GM12878 (cell line): ENCODE measurements around the gene PNLIPRP2. TPM values are rescaled to one million over a fixed set of nuclear protein-coding genes. Genes with fewer than 3 reads are reported as not detected.

ENCODE experiments used
- ATAC-seq: fragments of 200-7000 bp; cut with Tn5 transposase; 3 replicates; pipeline ENCODE4 v1.9.1; 2020; ENCODE audit warnings: mild to moderate bottlenecking, moderate library complexity
- BruUV-seq: library from RNA; stranded (reverse); fragments of 400-500 nt; replicated peaks from 2 replicates; lab custom pipeline; 2021; lab: Mats Ljungman, UMichigan
- CTCF ChIA-PET: fragments of 300-600 bp; sonication (Branson Sonifier 250); formaldehyde crosslinking; extraction: SDS; loops from one replicate; lab custom pipeline; 2021; ENCODE audit warnings: inconsistent platforms; lab: Yijun Ruan, JAX
- POLR2A ChIA-PET: fragments of 350-600 bp; formaldehyde crosslinking; extraction: SDS; loops from one replicate; lab custom pipeline; 2021; ENCODE audit warnings: inconsistent platforms; lab: Charles Lee
- RAD21 ChIA-PET: fragments of 300-600 bp; sonication (Branson Sonifier 250); formaldehyde crosslinking; loops from one replicate; lab custom pipeline; 2023; ENCODE audit warnings: antibody characterized with exemption; ENCODE audit not compliant: unreplicated experiment; lab: Charles Lee
- SMC1A ChIA-PET: fragments of 300-600 bp; sonication (Branson Sonifier 250); formaldehyde crosslinking; loops from one replicate; lab custom pipeline; 2023; ENCODE audit not compliant: unreplicated experiment, uncharacterized antibody; lab: Charles Lee
- DNase-seq: peaks from one replicate; pipeline ENCODE4 v3.0.0-alpha.2; 2011; ENCODE audit warnings: low read depth, low spot score
- FAIRE-seq: peaks from 3 replicates; lab custom pipeline; 2011; peaks lifted over from hg19 to GRCh38; lab: Jason Lieb, UNC
- H2AFZ ChIP-seq: 2 replicates; pipeline ENCODE4 v1.6.0; 2011; ENCODE audit warnings: low read depth, low read length, control low read depth; ENCODE audit not compliant: control insufficient read depth
- H3K27ac ChIP-seq: 2 replicates; pipeline ENCODE4 v1.5.1; 2011; ENCODE audit warnings: control low read depth; ENCODE audit not compliant: control insufficient read depth, insufficient read depth
- H3K27me3 ChIP-seq, 2 experiments: replicated peaks in 1 of 2; 2 replicates each; pipeline versions ENCODE4 v1.6.0 to v1.6.1; 2011; ENCODE audit warnings: low read length in 1 of 2; ENCODE audit not compliant: control insufficient read depth in 2 of 2, insufficient read depth in 2 of 2
- H3K36me3 ChIP-seq, 2 experiments: 2 replicates each; pipeline ENCODE4 v1.5.1; 2011; ENCODE audit warnings: low read length in 1 of 2; ENCODE audit not compliant: control insufficient read depth in 2 of 2, insufficient read depth in 2 of 2
- H3K4me1 ChIP-seq: 2 replicates; pipeline ENCODE4 v1.6.1; 2011; ENCODE audit warnings: mild to moderate bottlenecking, low read length, moderate library complexity, mixed read lengths; ENCODE audit not compliant: control insufficient read depth, insufficient read depth
- H3K4me2 ChIP-seq: 2 replicates; pipeline ENCODE4 v1.6.0; 2011; ENCODE audit warnings: control low read depth; ENCODE audit not compliant: control insufficient read depth, insufficient read depth
- H3K4me3 ChIP-seq: fragments of 200-600 bp; sonication (generic); 2 replicates; pipeline ENCODE4 v1.5.1; 2016
- H3K79me2 ChIP-seq: 2 replicates; pipeline ENCODE4 v1.6.0; 2011; ENCODE audit warnings: low read length; ENCODE audit not compliant: control insufficient read depth, insufficient read depth
- H3K9ac ChIP-seq: 2 replicates; pipeline ENCODE4 v1.8.0; 2011; ENCODE audit warnings: low read length, control low read depth, mixed read lengths; ENCODE audit not compliant: control insufficient read depth, insufficient read depth
- H3K9me3 ChIP-seq: replicated peaks from 3 replicates; pipeline ENCODE4 v1.5.1; 2011; ENCODE audit warnings: mild to moderate bottlenecking, low read length; ENCODE audit not compliant: control insufficient read depth, insufficient read depth
- H4K20me1 ChIP-seq: 2 replicates; pipeline ENCODE4 v1.6.0; 2011; ENCODE audit not compliant: control insufficient read depth, insufficient read depth
- BACH1 ChIP-seq: fragments of 450-650 bp; IDR thresholded peaks from 2 replicates; pipeline ENCODE4 v1.6.1; 2017; ENCODE audit warnings: mild to moderate bottlenecking, borderline replicate concordance
- CREB1 ChIP-seq: IDR thresholded peaks from 2 replicates; pipeline ENCODE4 v1.6.1; 2012; ENCODE audit warnings: low read depth, mild to moderate bottlenecking, inconsistent platforms
- CREM ChIP-seq: IDR thresholded peaks from 2 replicates; pipeline ENCODE4 v1.6.1; 2014; ENCODE audit warnings: antibody characterized with exemption, low read depth
- MTA3 ChIP-seq: IDR thresholded peaks from 2 replicates; pipeline ENCODE4 v1.6.1; 2012; ENCODE audit warnings: low read length, inconsistent platforms, borderline replicate concordance
- NR2C2 ChIP-seq: IDR thresholded peaks from 2 replicates; pipeline ENCODE4 v1.6.1; 2011; ENCODE audit warnings: borderline replicate concordance, low read depth; ENCODE audit not compliant: control insufficient read depth, insufficient read length
- SP1 ChIP-seq: IDR thresholded peaks from one replicate; pipeline ENCODE4 v1.6.1; 2011; ENCODE audit warnings: low read depth, low read length
- TCF7 ChIP-seq: IDR thresholded peaks from 2 replicates; pipeline ENCODE4 v1.6.1; 2014; ENCODE audit warnings: antibody characterized with exemption, borderline replicate concordance
- ZBED1 ChIP-seq: IDR thresholded peaks from 2 replicates; pipeline ENCODE4 v1.6.1; 2016; ENCODE audit warnings: borderline replicate concordance
- ZNF217 ChIP-seq: fragments of 450-650 bp; IDR thresholded peaks from 2 replicates; pipeline ENCODE4 v1.6.1; 2017; ENCODE audit warnings: antibody characterized with exemption, mild to moderate bottlenecking
- ZNF622 ChIP-seq: fragments of 450-650 bp; IDR thresholded peaks from 2 replicates; pipeline ENCODE4 v1.6.1; 2017; ENCODE audit warnings: mild to moderate bottlenecking, inconsistent platforms
- WGBS: methylation state at CpG from one replicate; pipeline ENCODE4 v1.1.6; 2016; ENCODE audit warnings: low lambda C conversion rate; ENCODE audit not compliant: insufficient replicate concordance, insufficient coverage; ENCODE audit errors: missing lambda C conversion rate; 5-methylcytosine and 5-hydroxymethylcytosine counted together
- in situ Hi-C: fragments of 300-500 bp; cut with MboI; formaldehyde crosslinking; loops from 9 replicates; pipeline ENCODE4 v1.14.3; 2018; ENCODE audit warnings: mixed read lengths
- intact Hi-C: fragments of 100-400 bp; cut with micrococcal nuclease; formaldehyde crosslinking; loops from one replicate; pipeline ENCODE4 v1.14.2; 2022; ENCODE audit not compliant: unreplicated experiment
- polyA plus RNA-seq, 11 experiments: library from polyadenylated mRNA; depleted of rRNA in 4 of 11; unstranded in 6 of 11; stranded (reverse) in 5 of 11; fragments of >200 nt; fragmentation: Nextera tagmentation in 4 of 11; fragmentation: Illumina TruSeq in 1 of 11; extraction: Ambion mirVana in 4 of 11; extraction: Trizol in 1 of 11; gene quantifications; 1 replicate in 1 of 11; 2 replicates in 10 of 11; pipeline versions ENCODE4 v1.2.1 to v1.2.3, GENCODE V29; 2011 to 2016; ENCODE audit warnings: inconsistent platforms in 2 of 11, missing spikeins in 2 of 11, low read depth in 1 of 11
- total RNA-seq, 4 experiments: library from RNA; depleted of rRNA in 3 of 4; stranded (reverse); fragments of >200 nt in 3 of 4; fragmentation: Illumina TruSeq in 1 of 4; extraction: Trizol in 1 of 4; gene quantifications; 2 replicates each; pipeline versions ENCODE4 v1.2.1 to v1.2.3, GENCODE V29; 2013 to 2021
- TF ChIP-seq, protein P1 (sequence below): fragments of 450-650 bp; IDR thresholded peaks from 2 replicates; pipeline ENCODE4 v1.6.1; 2017; ENCODE audit warnings: mild to moderate bottlenecking, moderate library complexity
- TF ChIP-seq, protein P2 (sequence below): fragments of 150-350 bp; IDR thresholded peaks from 2 replicates; pipeline ENCODE4 v1.6.1; 2016; ENCODE audit warnings: low read depth, low read length
- TF ChIP-seq, protein P3 (sequence below): fragments of 450-650 bp; IDR thresholded peaks from 2 replicates; pipeline ENCODE4 v1.6.1; 2017; ENCODE audit warnings: borderline replicate concordance
- TF ChIP-seq, protein P4 (sequence below): IDR thresholded peaks from 2 replicates; pipeline ENCODE4 v1.6.1; 2012; ENCODE audit warnings: low read depth, low read length, improper control_type of control experiment

The PNLIPRP2 gene
- total and polyA plus RNA-seq, 10 of the 15 experiments (the other 5 are each of a cell fraction or from before 2014, with no cell fraction given) = 0.33 TPM; not detected in 9

DNA sequence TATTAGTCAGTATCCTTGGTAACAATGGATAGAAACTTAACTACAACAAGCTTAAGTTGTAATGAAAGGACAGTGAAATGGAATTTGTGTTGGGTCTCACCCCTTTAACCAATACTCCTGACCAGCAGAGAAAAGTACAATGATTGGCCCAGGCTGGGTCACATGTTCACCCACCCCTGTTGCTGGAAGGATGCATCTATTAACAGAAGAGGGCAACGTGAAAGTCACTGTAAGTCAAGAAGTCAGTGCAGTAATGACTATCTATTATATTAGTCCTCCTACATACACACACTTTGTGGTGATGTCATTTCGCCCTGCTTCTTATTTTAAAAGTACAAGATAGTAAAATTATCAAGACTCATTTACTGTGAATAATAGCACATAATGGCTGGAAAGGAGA, 16.2 kb downstream of the PNLIPRP2 start:
- CTCF ChIA-PET = no interaction called here

More for the DNA sequence above, 16.2 kb downstream of the PNLIPRP2 start:
- DNase-seq (no peak), ATAC-seq (no peak), FAIRE-seq (no peak)
- intact Hi-C loops (no loop called here), in situ Hi-C loops (no loop called here)
- Histone ChIP-seq H3K9me3 (no peaks in the 10 kb centered on the region), H3K27ac (no peak overlapping the region), H3K4me3 (no peak overlapping the region), H3K4me1 (no peaks in the 10 kb centered on the region), H4K20me1 (no peaks in the 10 kb centered on the region), H3K4me2 (no peak overlapping the region), H3K9ac (no peak overlapping the region), H3K36me3 (no peaks in the 10 kb centered on the region), H3K79me2 (no peaks in the 10 kb centered on the region), H2AFZ (no peak overlapping the region), H3K27me3 (no peaks in the 10 kb centered on the region)
- BruUV-seq = no TSS peak
- ChIA-PET SMC1A (no interaction called here), RAD21 (no interaction called here), POLR2A (no interaction called here)
- 2% methylated on average over 2 of the region's 2 CpGs for WGBS
- TF ChIP-seq TCF7 (no peak), BACH1 (no peak), MTA3 (no peak), ZNF622 (no peak), SP1 (no peak), CREM (no peak), NR2C2 (no peak), CREB1 (no peak), ZBED1 (no peak), ZNF217 (no peak)
- TF ChIP-seq, protein P1, sequence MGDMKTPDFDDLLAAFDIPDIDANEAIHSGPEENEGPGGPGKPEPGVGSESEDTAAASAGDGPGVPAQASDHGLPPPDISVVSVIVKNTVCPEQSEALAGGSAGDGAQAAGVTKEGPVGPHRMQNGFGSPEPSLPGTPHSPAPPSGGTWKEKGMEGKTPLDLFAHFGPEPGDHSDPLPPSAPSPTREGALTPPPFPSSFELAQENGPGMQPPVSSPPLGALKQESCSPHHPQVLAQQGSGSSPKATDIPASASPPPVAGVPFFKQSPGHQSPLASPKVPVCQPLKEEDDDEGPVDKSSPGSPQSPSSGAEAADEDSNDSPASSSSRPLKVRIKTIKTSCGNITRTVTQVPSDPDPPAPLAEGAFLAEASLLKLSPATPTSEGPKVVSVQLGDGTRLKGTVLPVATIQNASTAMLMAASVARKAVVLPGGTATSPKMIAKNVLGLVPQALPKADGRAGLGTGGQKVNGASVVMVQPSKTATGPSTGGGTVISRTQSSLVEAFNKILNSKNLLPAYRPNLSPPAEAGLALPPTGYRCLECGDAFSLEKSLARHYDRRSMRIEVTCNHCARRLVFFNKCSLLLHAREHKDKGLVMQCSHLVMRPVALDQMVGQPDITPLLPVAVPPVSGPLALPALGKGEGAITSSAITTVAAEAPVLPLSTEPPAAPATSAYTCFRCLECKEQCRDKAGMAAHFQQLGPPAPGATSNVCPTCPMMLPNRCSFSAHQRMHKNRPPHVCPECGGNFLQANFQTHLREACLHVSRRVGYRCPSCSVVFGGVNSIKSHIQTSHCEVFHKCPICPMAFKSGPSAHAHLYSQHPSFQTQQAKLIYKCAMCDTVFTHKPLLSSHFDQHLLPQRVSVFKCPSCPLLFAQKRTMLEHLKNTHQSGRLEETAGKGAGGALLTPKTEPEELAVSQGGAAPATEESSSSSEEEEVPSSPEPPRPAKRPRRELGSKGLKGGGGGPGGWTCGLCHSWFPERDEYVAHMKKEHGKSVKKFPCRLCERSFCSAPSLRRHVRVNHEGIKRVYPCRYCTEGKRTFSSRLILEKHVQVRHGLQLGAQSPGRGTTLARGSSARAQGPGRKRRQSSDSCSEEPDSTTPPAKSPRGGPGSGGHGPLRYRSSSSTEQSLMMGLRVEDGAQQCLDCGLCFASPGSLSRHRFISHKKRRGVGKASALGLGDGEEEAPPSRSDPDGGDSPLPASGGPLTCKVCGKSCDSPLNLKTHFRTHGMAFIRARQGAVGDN = no peak
- TF ChIP-seq, protein P2, sequence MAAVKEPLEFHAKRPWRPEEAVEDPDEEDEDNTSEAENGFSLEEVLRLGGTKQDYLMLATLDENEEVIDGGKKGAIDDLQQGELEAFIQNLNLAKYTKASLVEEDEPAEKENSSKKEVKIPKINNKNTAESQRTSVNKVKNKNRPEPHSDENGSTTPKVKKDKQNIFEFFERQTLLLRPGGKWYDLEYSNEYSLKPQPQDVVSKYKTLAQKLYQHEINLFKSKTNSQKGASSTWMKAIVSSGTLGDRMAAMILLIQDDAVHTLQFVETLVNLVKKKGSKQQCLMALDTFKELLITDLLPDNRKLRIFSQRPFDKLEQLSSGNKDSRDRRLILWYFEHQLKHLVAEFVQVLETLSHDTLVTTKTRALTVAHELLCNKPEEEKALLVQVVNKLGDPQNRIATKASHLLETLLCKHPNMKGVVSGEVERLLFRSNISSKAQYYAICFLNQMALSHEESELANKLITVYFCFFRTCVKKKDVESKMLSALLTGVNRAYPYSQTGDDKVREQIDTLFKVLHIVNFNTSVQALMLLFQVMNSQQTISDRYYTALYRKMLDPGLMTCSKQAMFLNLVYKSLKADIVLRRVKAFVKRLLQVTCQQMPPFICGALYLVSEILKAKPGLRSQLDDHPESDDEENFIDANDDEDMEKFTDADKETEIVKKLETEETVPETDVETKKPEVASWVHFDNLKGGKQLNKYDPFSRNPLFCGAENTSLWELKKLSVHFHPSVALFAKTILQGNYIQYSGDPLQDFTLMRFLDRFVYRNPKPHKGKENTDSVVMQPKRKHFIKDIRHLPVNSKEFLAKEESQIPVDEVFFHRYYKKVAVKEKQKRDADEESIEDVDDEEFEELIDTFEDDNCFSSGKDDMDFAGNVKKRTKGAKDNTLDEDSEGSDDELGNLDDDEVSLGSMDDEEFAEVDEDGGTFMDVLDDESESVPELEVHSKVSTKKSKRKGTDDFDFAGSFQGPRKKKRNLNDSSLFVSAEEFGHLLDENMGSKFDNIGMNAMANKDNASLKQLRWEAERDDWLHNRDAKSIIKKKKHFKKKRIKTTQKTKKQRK = no peak
- TF ChIP-seq, protein P3, sequence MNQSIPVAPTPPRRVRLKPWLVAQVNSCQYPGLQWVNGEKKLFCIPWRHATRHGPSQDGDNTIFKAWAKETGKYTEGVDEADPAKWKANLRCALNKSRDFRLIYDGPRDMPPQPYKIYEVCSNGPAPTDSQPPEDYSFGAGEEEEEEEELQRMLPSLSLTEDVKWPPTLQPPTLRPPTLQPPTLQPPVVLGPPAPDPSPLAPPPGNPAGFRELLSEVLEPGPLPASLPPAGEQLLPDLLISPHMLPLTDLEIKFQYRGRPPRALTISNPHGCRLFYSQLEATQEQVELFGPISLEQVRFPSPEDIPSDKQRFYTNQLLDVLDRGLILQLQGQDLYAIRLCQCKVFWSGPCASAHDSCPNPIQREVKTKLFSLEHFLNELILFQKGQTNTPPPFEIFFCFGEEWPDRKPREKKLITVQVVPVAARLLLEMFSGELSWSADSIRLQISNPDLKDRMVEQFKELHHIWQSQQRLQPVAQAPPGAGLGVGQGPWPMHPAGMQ = no peak
- TF ChIP-seq, protein P4, sequence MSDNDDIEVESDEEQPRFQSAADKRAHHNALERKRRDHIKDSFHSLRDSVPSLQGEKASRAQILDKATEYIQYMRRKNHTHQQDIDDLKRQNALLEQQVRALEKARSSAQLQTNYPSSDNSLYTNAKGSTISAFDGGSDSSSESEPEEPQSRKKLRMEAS = no peak
- TF ChIP-seq, all 136 proteins: peak for 0
